Measurements from ENCODE around the gene CYP11A1.

CYP11A1 gene

DNA sequence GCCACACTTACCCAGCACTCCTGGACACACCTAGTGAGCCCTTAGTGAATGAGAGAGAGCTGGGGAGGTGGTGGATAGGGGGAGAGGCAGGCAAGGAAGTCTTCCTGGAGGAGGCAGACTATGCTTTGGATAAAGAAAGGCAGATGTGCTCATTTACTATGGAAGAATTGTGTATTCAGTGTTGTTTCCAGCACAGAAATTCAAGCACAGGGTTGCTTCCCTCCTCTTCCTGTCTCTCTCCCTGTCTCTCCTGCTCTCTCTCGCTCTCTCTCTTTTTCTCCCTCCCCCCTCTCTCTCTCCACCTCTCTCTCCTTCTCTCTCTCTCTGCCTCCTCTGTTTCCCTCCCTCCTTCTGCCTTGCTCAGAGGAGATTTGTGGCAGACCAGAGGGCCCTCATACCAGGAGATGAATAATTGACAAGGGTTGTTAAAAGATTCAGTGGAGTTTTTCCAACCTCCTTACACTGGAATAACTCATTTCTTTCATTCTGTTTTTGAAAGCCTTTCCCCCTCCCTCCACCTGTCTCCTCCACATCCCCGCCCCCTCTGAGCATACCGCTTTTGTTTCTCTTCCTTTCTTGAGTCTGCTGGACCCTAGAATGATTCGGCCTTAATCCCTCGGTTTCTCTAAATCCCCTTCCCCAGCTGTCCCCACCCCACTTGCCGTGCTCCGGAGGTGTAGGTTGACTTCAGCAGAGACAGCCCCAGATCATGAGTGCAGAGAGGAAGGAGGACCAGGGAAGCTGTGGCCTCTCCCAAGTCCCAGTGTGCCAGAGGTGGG lies 65.7 kb downstream of the CYP11A1 start:
- DNase-seq (ENCODE audit: low read depth): no peak

DNA sequence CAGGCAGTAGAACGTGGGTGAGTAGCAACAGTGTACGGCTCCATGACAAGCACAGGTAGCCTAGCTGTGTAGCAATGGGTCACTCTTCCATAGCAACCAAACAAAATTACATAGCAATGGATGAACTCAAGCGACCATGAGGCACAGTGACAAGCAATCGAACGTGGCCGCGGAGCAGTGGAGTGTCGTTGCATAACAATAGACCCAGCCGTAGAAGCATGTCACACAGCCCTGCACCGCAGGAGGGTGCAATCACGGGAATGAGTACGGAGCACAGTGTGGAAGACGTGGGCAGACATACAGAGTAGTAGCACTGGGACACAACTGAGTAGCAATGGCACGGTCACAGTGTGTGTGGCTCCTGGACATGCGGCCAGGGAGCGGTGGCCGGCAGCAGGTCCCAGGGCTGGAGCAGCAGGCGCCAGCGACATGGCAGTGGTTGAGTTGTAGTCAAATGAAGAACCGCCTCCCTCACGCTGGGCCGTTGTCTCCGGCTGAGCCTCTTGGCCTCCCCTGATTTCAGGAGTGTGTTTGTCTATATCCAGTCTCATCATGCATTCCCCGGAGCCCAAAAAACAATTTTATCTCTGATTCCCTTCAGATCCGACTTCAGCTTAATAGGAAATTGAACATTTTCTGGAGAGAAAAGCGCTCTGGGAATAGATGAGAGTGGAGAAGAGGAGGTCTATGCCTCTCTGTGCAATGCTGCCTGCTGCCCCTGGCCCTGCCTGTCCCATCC lies 67.2 kb downstream of the CYP11A1 start:
- DNase-seq (ENCODE audit: low read depth): no peak

DNA sequence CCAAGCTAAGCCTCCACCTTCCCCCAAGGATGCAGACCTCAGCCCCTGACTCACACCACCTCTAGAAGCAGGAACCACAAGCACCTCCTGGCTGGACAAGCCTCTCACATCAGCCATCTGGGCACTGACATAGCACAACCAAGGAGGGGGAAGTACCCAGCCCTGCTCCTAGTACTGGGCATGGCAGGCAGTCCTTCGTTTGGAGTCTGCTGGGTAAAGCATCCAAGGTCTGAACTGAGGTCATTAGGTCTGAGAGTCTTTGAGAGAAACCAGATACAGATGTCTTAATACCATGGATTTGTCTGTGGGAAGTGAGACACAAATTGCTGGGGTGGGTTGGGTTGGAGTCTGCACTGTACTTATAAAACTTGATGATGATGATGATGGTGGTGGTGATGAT lies 69.6 kb downstream of the CYP11A1 start:
- no peak for DNase-seq (ENCODE audit: low read depth)

DNA sequence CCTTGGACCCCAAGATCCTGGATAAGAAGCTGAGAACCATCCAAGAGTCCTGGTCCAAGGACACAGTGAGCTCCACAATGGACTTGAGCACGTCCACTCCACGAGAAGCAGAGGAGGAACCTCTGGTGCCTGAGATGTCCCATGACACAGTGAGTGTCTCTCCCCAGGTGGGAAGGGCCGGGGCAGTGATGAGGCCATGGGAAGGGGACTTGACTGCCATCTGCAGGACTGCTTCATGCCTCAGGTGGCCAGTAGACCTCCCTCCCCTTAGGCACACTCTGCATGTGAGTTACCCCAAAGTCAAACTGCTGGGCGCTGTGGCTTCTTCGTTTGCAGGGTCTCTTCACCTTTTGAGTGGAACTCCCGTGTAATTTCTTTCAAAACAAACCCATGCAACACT lies 71.6 kb downstream of the CYP11A1 start:
- DNase-seq (ENCODE audit: low read depth): no peak

DNA sequence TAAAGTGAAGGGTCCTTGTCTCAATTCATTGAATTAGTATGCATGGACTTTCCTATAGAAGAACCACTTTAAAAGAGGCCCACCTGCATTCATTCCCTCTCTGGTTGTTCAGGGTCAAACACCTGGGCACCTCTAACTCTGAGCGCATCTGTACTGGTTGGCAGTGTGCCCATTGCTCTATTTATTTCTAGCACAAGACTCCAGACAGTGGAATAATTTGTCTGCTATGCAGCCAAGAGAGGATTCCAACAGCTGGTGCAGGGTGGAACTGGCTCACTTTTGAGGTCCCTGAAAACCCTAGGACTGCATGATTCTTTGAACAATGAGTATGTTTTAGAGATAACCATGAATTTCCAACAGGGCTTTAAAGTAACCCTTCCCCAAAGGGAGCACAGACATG lies 73.4 kb downstream of the CYP11A1 start:
- no peak for DNase-seq (ENCODE audit: low read depth)

- no peak for DNase-seq (ENCODE audit: low read depth)
Measured at GRCh38 chr15:74293021-74293810, 74.2 kb downstream of the CYP11A1 start.

DNA sequence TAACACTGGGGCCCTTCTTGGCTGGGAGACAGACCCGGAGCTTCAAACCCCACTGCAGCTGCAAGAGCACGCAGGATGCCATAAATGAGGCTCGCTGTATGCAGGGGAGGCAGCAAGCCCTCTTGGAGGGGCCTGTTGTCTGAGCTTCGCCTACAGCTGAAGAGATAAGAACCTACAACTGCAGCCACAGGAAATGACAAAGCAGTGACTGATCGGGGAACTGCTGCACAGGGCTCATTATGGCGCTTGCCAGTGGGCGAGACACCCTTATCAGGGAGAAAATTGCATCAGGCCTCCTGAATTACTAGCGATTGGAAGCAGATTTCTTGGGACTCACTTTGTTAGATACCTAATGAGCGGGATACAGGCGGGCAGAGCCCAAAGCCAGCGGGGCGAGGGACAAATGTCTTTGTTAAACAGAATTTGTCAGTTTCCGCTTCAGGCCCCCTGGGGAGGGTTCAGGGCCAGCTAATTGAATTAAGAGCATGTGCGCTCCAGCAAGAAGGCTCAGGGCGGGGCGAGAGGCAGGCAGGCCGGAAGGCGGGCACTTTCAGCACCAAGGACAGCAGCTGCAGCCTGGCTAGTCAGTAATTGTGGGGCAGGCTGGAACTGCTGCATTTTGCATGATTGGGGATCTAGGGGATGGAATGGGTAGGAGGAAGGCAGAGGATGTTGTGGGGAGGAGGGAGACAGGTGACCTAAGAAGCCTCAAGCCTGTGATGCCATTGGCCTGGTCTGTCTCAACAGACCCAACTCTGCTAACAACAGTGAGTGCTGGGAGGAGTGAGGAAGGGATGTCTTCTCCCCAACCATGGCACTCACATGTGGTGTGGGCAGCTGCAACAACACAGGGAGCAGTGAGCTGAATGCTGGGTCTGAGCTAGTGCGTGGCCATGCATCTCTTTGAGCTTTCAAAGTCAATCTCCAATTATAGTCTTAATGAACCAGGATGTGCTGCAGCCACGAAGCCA lies 76.1 kb downstream of the CYP11A1 start:
- peak; percentile 78 for DNase-seq (ENCODE audit: low read depth)

- no peak for DNase-seq (ENCODE audit: low read depth)
Measured at GRCh38 chr15:74290645-74291044, 76.8 kb downstream of the CYP11A1 start.

GRCh38 chr15:74289671-74290070 lies 77.8 kb downstream of the CYP11A1 start:
- no peak for DNase-seq (ENCODE audit: low read depth)

Data from EH (cell line).